CD14-positive monocyte (primary cell): ENCODE measurements around the gene SUGCT. TPM values are rescaled to one million over a fixed set of nuclear protein-coding genes. Genes with fewer than 3 reads are reported as not detected.

Source experiments
- DNase-seq, 3 donors: peaks; one replicate each; pipeline ENCODE4 v3.0.0-alpha.2; 2011 to 2022
- H2AFZ ChIP-seq: 2 replicates; pipeline ENCODE4 v1.6.0; 2012; ENCODE audit warnings: mild to moderate bottlenecking, low read depth, low read length, inconsistent platforms; ENCODE audit not compliant: insufficient read depth, poor library complexity, severe bottlenecking
- H3K27ac ChIP-seq, 2 donors: 1 replicate in 1 of 2; 2 replicates in 1 of 2; pipeline ENCODE4 v1.5.1; 2012 to 2013; ENCODE audit warnings: low read length in 2 of 2, control low read depth in 1 of 2, inconsistent platforms in 1 of 2, low read depth in 1 of 2, mild to moderate bottlenecking in 1 of 2
- H3K27me3 ChIP-seq, 2 donors: one replicate each; pipeline versions ENCODE4 v1.6.0 to v1.6.1; 2011 to 2013; ENCODE audit warnings: low read length in 2 of 2; ENCODE audit not compliant: control insufficient read depth in 2 of 2, insufficient read depth in 2 of 2
- H3K36me3 ChIP-seq, 2 donors: replicated peaks in 1 of 2; 1 replicate in 1 of 2; 2 replicates in 1 of 2; pipeline versions ENCODE4 v1.5.1 to v1.6.1; 2012 to 2013; ENCODE audit warnings: low read length in 2 of 2, control low read depth in 1 of 2, inconsistent platforms in 1 of 2, mild to moderate bottlenecking in 1 of 2; ENCODE audit not compliant: insufficient read depth in 2 of 2, control insufficient read depth in 1 of 2
- H3K4me1 ChIP-seq, 2 donors: 1 replicate in 1 of 2; 2 replicates in 1 of 2; pipeline versions ENCODE4 v1.5.1 to v1.6.1; 2012 to 2013; ENCODE audit warnings: low read length in 2 of 2, control low read depth in 1 of 2, inconsistent platforms in 1 of 2, mild to moderate bottlenecking in 1 of 2, moderate library complexity in 1 of 2; ENCODE audit not compliant: insufficient read depth in 2 of 2, control insufficient read depth in 1 of 2
- H3K4me2 ChIP-seq: replicated peaks from 2 replicates; pipeline ENCODE3; 2012; ENCODE audit warnings: low read length, moderate library complexity, mild to moderate bottlenecking; ENCODE audit not compliant: poor library complexity, severe bottlenecking; ENCODE audit errors: extremely low read depth
- H3K4me3 ChIP-seq, 3 experiments: fragments of 200-600 bp in 1 of 3; sonication (generic) in 1 of 3; replicated peaks in 1 of 3; 1 replicate in 2 of 3; 2 replicates in 1 of 3; pipeline ENCODE4 v1.5.1; 2011 to 2013; ENCODE audit warnings: low read length in 3 of 3, mild to moderate bottlenecking in 3 of 3, control low read depth in 2 of 3, low read depth in 2 of 3, inconsistent platforms in 1 of 3, moderate library complexity in 1 of 3
- H3K79me2 ChIP-seq: 2 replicates; pipeline ENCODE4 v1.6.0; 2012; ENCODE audit warnings: mild to moderate bottlenecking, control low read depth, inconsistent platforms, low read length, moderate library complexity; ENCODE audit not compliant: insufficient read depth
- H3K9ac ChIP-seq: 2 replicates; pipeline ENCODE4 v1.6.0; 2017; ENCODE audit warnings: low read length, mild to moderate bottlenecking; ENCODE audit not compliant: insufficient read depth, poor library complexity, severe bottlenecking
- H3K9me3 ChIP-seq, 2 donors: replicated peaks in 1 of 2; 1 replicate in 1 of 2; 2 replicates in 1 of 2; pipeline versions ENCODE4 v1.5.1 to v1.6.1; 2012 to 2013; ENCODE audit warnings: low read length in 2 of 2, control low read depth in 1 of 2; ENCODE audit not compliant: control insufficient read depth in 1 of 2, insufficient read depth in 1 of 2
- H4K20me1 ChIP-seq: 2 replicates; pipeline ENCODE4 v1.6.0; 2012; ENCODE audit warnings: mild to moderate bottlenecking, low read length, control low read depth, moderate library complexity; ENCODE audit not compliant: insufficient read depth
- H3K27ac Mint-ChIP-seq, 7 donors: one replicate each; pipeline ENCODE4 v1.8.0; 2020; ENCODE audit warnings: mild to moderate bottlenecking in 7 of 7, mixed read lengths in 7 of 7, moderate library complexity in 6 of 7, inconsistent platforms in 2 of 7
- H3K27me3 Mint-ChIP-seq, 3 donors: one replicate each; pipeline ENCODE4 v1.8.0; 2021 to 2022; ENCODE audit warnings: low read depth in 3 of 3, mild to moderate bottlenecking in 3 of 3, mixed read lengths in 3 of 3, moderate library complexity in 3 of 3, inconsistent platforms in 1 of 3
- H3K36me3 Mint-ChIP-seq, 2 donors: one replicate each; pipeline ENCODE4 v1.8.0; 2020; ENCODE audit warnings: mixed read lengths in 2 of 2, inconsistent platforms in 1 of 2, mild to moderate bottlenecking in 1 of 2
- H3K4me1 Mint-ChIP-seq: one replicate; pipeline ENCODE4 v1.8.0; 2020; ENCODE audit warnings: mild to moderate bottlenecking, mixed read lengths
- H3K4me3 Mint-ChIP-seq, 2 donors: one replicate each; pipeline ENCODE4 v1.8.0; 2020; ENCODE audit warnings: mild to moderate bottlenecking in 2 of 2, mixed read lengths in 2 of 2, moderate library complexity in 1 of 2
- H3K9me3 Mint-ChIP-seq, 7 donors: one replicate each; pipeline ENCODE4 v1.8.0; 2020 to 2022; ENCODE audit warnings: mixed read lengths in 7 of 7, mild to moderate bottlenecking in 6 of 7, moderate library complexity in 6 of 7, inconsistent platforms in 2 of 7
- CTCF ChIP-seq: fragments of 200-600 bp; IDR thresholded peaks from one replicate; pipeline ENCODE4 v1.8.0; 2022; ENCODE audit warnings: antibody characterized with exemption, mild to moderate bottlenecking
- WGBS: methylation state at CpG from one replicate; pipeline ENCODE4 v1.1.5; 2013; ENCODE audit warnings: missing lambda C conversion rate; ENCODE audit not compliant: insufficient coverage; 5-methylcytosine and 5-hydroxymethylcytosine counted together
- intact Hi-C, 2 donors: fragments of 100-400 bp; cut with micrococcal nuclease; formaldehyde crosslinking; loops; one replicate each; pipeline versions ENCODE4 v1.15.0 to v1.15.1; 2023
- polyA plus RNA-seq, 3 donors: library from polyadenylated mRNA; depleted of rRNA in 1 of 3; unstranded in 2 of 3; stranded (reverse) in 1 of 3; fragments of 300-500 nt in 2 of 3; fragments of >200 nt in 1 of 3; fragmentation: Illumina TruSeq in 2 of 3; gene quantifications; 1 replicate in 2 of 3; 2 replicates in 1 of 3; pipeline ENCODE4 v1.2.3, GENCODE V29; 2012 to 2021

SUGCT gene
- polyA plus RNA-seq, 3 donors = not detected

GRCh38 chr7:40538281-40538680 is 403.5 kb downstream of the SUGCT start:
- no peak for TF ChIP-seq CTCF
- intact Hi-C loops = no loop called here
- Histone ChIP-seq H3K27ac (no peak overlapping the region), H3K4me1 (no peaks in the 10 kb centered on the region), H4K20me1 (no peaks in the 10 kb centered on the region), H3K4me3 (no peak overlapping the region), H3K9me3 (no peaks in the 10 kb centered on the region), H3K4me2 (no peak overlapping the region), H3K27me3 (no peaks in the 10 kb centered on the region), H2AFZ (no peak overlapping the region), H3K79me2 (no peaks in the 10 kb centered on the region), H3K9ac (no peak overlapping the region), H3K36me3 (no peaks in the 10 kb centered on the region)
- no CpG with 5 or more reads among the region's 1 CpG for WGBS
- Mint-ChIP-seq H3K36me3 (no peaks in the 10 kb centered on the region), H3K9me3 (peaks cover 0 to 2% (median 0%) of the 10 kb centered on the region in 7 donors), H3K27me3 (peaks cover 0 to 3% (median 2%) of the 10 kb centered on the region in 3 donors), H3K4me1 (no peaks in the 10 kb centered on the region), H3K4me3 (no peak overlapping the region), H3K27ac (no peak overlapping the region)
- DNase-seq = no peak

GRCh38 chr7:40541336-40541735 is 406.5 kb downstream of the SUGCT start:
- no peaks in the 10 kb centered on the region for H3K27me3 ChIP-seq
- intact Hi-C loops = no loop called here
- H4K20me1 ChIP-seq = no peaks in the 10 kb centered on the region
- Mint-ChIP-seq H3K36me3 (no peaks in the 10 kb centered on the region), H3K4me1 (peaks cover 8% of the 10 kb centered on the region), H3K27me3 (peaks cover 0 to 3% (median 3%) of the 10 kb centered on the region in 3 donors), H3K4me3 (no peak overlapping the region), H3K27ac (no peak overlapping the region), H3K9me3 (peaks cover 0 to 2% (median 0%) of the 10 kb centered on the region in 7 donors)
- no peaks in the 10 kb centered on the region for H3K36me3 ChIP-seq
- H3K9ac ChIP-seq = no peak overlapping the region
- H3K9me3 ChIP-seq = no peaks in the 10 kb centered on the region
- no peak overlapping the region for H3K27ac ChIP-seq
- H3K79me2 ChIP-seq = no peaks in the 10 kb centered on the region
- no CpG with 5 or more reads among the region's 1 CpG for WGBS
- no peak overlapping the region for H3K4me2 ChIP-seq
- no peak for DNase-seq
- H2AFZ ChIP-seq = no peak overlapping the region
- H3K4me1 ChIP-seq = no peaks in the 10 kb centered on the region
- TF ChIP-seq CTCF = no peak
- no peak overlapping the region for H3K4me3 ChIP-seq
